Bronchial epithelial cell (primary cell): ENCODE measurements around the gene NOL4L. TPM values are rescaled to one million over a fixed set of nuclear protein-coding genes. Genes with fewer than 3 reads are reported as not detected.

ENCODE experiments used
- DNase-seq: peaks from one replicate; pipeline ENCODE4 v3.0.0-alpha.2; 2010; ENCODE audit warnings: low read depth
- FAIRE-seq: peaks from 2 replicates; lab custom pipeline; 2011; peaks lifted over from hg19 to GRCh38; lab: Jason Lieb, UNC
- H3K27me3 ChIP-seq: 2 replicates; pipeline ENCODE4 v1.5.1; 2011; ENCODE audit warnings: low read length; ENCODE audit not compliant: control insufficient read depth, insufficient read depth
- H3K36me3 ChIP-seq: 2 replicates; pipeline ENCODE4 v1.5.1; 2011; ENCODE audit warnings: low read length; ENCODE audit not compliant: control insufficient read depth, insufficient read depth
- H3K4me3 ChIP-seq: 2 replicates; pipeline ENCODE4 v1.5.1; 2011; ENCODE audit warnings: mild to moderate bottlenecking, low read depth, low read length, control low read depth
- total RNA-seq: library from RNA; depleted of rRNA; stranded (reverse); fragments of >200 nt; gene quantifications from 2 replicates; pipeline ENCODE4 v1.2.1, GENCODE V29; 2014
- TF ChIP-seq, protein P1 (sequence below): IDR thresholded peaks from 2 replicates; pipeline ENCODE4 v1.5.1; 2011; ENCODE audit warnings: mild to moderate bottlenecking, moderate library complexity, low read length, control low read depth, inconsistent platforms; ENCODE audit not compliant: insufficient read depth, severe bottlenecking

The NOL4L gene
- total RNA-seq, 1 donor from 2014 or later, result 1.8 TPM

DNA sequence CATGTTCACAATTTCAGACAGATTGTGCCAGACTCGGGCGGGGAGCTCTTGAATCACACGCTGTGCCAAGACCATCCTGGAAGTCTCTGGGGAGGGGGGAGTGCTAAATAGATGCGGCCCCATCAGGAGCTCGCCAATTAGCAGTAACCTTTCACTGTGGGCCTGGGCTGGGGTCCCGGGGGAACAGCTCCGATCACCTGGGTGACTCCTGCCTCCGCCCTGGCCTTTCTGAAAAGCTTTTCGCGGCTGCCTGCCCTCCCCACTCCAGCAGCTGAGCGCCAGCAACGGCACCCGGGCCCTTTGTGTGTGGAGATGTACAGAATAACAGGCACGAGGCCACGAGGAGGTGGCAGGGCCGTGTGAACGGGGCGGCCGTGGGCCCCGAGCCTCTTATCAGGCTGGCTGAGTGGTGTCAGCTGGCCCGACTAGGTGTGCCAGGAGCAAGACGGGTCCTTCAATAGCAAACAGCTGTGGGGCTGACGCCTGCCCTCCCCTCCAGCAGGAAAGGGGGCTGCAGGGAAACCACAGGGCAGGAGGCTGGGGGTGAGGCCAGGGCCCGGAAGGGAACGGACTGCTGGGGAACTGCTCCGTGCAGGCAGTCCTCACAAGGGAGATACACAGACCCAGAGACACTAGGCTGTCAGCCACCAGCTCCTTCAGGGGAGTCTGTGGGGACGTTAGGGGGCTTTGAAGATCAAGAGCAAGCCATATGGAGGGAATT is 56.8 kb downstream of the NOL4L start:
- TF ChIP-seq, protein P1, sequence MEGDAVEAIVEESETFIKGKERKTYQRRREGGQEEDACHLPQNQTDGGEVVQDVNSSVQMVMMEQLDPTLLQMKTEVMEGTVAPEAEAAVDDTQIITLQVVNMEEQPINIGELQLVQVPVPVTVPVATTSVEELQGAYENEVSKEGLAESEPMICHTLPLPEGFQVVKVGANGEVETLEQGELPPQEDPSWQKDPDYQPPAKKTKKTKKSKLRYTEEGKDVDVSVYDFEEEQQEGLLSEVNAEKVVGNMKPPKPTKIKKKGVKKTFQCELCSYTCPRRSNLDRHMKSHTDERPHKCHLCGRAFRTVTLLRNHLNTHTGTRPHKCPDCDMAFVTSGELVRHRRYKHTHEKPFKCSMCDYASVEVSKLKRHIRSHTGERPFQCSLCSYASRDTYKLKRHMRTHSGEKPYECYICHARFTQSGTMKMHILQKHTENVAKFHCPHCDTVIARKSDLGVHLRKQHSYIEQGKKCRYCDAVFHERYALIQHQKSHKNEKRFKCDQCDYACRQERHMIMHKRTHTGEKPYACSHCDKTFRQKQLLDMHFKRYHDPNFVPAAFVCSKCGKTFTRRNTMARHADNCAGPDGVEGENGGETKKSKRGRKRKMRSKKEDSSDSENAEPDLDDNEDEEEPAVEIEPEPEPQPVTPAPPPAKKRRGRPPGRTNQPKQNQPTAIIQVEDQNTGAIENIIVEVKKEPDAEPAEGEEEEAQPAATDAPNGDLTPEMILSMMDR, result no peak
- peaks cover 11% of the 10 kb centered on the region for H3K27me3 ChIP-seq
- H3K36me3 ChIP-seq, result no peaks in the 10 kb centered on the region
- FAIRE-seq (no peak), DNase-seq (no peak)
- no peak overlapping the region for H3K4me3 ChIP-seq

GRCh38 chr20:32527447-32528055 is 57.6 kb downstream of the NOL4L start:
- H3K27me3 ChIP-seq, result peaks cover 11% of the 10 kb centered on the region
- no peak for DNase-seq
- no peak for FAIRE-seq
- no peak overlapping the region for H3K4me3 ChIP-seq
- TF ChIP-seq, protein P1, result no peak
- H3K36me3 ChIP-seq, result no peaks in the 10 kb centered on the region

DNA sequence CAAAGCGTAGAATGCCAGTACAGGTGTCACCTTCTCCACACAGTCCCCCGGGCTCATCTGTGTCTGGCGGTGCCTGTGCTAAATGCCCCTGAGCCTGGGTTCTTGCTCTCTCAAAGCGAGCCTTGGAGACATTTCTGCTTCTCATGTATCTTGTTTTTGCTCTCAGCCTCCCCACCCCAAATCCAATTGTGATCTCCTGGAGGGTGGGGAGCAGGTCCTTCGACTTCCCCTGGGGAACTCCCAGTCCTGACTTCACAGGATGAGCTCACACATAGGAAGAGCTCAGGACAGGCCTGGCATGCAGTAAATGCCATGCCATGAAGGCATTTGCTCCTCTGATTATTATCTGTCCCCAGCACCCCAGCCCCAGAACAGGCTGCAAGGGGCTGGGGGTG is 58.1 kb downstream of the NOL4L start:
- FAIRE-seq (no peak), DNase-seq (no peak)
- TF ChIP-seq, protein P1, result no peak

DNA sequence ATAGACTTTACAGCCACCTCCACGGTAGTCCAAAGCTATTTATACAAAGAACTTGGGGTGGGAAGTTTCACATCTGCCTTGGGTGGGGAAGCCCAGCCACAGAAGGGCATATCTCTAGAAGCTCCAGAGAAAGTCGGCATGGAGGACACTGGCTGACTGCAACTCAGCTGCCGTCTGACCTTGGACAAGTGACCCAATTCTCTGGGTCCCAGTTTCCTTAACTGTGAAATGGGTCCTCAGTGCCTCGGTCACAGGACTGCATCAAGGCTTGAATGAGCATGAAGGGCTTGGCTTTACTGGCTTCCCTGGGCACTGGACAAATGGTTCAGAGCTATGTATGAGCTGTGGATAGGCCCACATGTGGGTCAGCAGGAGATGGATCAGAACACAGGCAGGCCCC is 58.6 kb downstream of the NOL4L start:
- FAIRE-seq (no peak), DNase-seq (no peak)
- no peaks in the 10 kb centered on the region for H3K36me3 ChIP-seq
- H3K27me3 ChIP-seq, result peaks cover 11% of the 10 kb centered on the region
- no peak overlapping the region for H3K4me3 ChIP-seq
- TF ChIP-seq, protein P1, result no peak

More for the DNA sequence above, 58.1 kb downstream of the NOL4L start:
- Histone ChIP-seq H3K27me3 (peaks cover 11% of the 10 kb centered on the region), H3K36me3 (no peaks in the 10 kb centered on the region), H3K4me3 (no peak overlapping the region)

GRCh38 chr20:32526125-32526524 is 59.0 kb downstream of the NOL4L start:
- Histone ChIP-seq H3K36me3 (no peaks in the 10 kb centered on the region), H3K4me3 (no peak overlapping the region), H3K27me3 (peaks cover 11% of the 10 kb centered on the region)
- TF ChIP-seq, protein P1, result no peak
- DNase-seq (no peak), FAIRE-seq (no peak)
